ENCODE measurements around the gene PPP1R15A.

GRCh38 chr19:48899781-48900476 lies 27.7 kb downstream of the PPP1R15A start, which contains the start of gene NUCB1:
- TF ChIP-seq CTCF (IDR thresholded peaks at IDR 0.05), result peak; percentile 22; the same call in 1 of the 2 replicates
- no peak for TF ChIP-seq ZFX (IDR thresholded peaks at IDR 0.05; ENCODE audit: borderline replicate concordance)
